Peyer's patch (tissue), 4 donors: ENCODE results near the gene ATP2C2.

Source experiments
- POLR2A ChIP-seq, 2 donors: fragments of 450-650 bp; IDR thresholded peaks; one replicate each; pipeline ENCODE4 v1.5.1; 2017; ENCODE audit warnings: antibody characterized with exemption in 2 of 2, mild to moderate bottlenecking in 2 of 2, moderate library complexity in 2 of 2
- TF ChIP-seq, protein P1 (sequence below), 6 experiments: fragments of 450-650 bp in 4 of 6; fragments of 200-600 bp in 2 of 6; sonication (generic) in 1 of 6; IDR thresholded peaks; one replicate each; pipeline ENCODE4 v1.5.1; 2017 to 2019; ENCODE audit warnings: antibody characterized with exemption in 6 of 6, mild to moderate bottlenecking in 3 of 6, moderate library complexity in 1 of 6

GRCh38 chr16:84499638-84500037 is 131.3 kb downstream of the ATP2C2 start:
- TF ChIP-seq, protein P1, sequence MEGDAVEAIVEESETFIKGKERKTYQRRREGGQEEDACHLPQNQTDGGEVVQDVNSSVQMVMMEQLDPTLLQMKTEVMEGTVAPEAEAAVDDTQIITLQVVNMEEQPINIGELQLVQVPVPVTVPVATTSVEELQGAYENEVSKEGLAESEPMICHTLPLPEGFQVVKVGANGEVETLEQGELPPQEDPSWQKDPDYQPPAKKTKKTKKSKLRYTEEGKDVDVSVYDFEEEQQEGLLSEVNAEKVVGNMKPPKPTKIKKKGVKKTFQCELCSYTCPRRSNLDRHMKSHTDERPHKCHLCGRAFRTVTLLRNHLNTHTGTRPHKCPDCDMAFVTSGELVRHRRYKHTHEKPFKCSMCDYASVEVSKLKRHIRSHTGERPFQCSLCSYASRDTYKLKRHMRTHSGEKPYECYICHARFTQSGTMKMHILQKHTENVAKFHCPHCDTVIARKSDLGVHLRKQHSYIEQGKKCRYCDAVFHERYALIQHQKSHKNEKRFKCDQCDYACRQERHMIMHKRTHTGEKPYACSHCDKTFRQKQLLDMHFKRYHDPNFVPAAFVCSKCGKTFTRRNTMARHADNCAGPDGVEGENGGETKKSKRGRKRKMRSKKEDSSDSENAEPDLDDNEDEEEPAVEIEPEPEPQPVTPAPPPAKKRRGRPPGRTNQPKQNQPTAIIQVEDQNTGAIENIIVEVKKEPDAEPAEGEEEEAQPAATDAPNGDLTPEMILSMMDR (IDR thresholded peaks at IDR 0.05) = no peak
- TF ChIP-seq POLR2A (IDR thresholded peaks at IDR 0.05) = no peak
